Panc1 (cell line): ENCODE measurements around the gene DAAM2.

ENCODE experiments used
- CTCF ChIP-seq: fragments of 450-650 bp; IDR thresholded peaks from 2 replicates; pipeline ENCODE4 v1.5.1; 2017; ENCODE audit warnings: mild to moderate bottlenecking
- POLR2AphosphoS5 ChIP-seq: IDR thresholded peaks from 2 replicates; pipeline ENCODE4 v1.6.1; 2012; ENCODE audit warnings: mild to moderate bottlenecking, low read depth, low read length, moderate library complexity
- SIN3A ChIP-seq: IDR thresholded peaks from 2 replicates; pipeline ENCODE4 v1.6.1; 2012; ENCODE audit warnings: low read depth, mild to moderate bottlenecking, low read length, moderate library complexity, borderline replicate concordance; ENCODE audit not compliant: insufficient read depth
- TCF7L2 ChIP-seq: IDR thresholded peaks from 2 replicates; pipeline ENCODE4 v1.6.1; 2011; ENCODE audit warnings: mild to moderate bottlenecking, low read depth, low read length, inconsistent platforms

- TF ChIP-seq POLR2AphosphoS5, result no peak
- no peak for TF ChIP-seq CTCF
- no peak for TF ChIP-seq SIN3A
- no peak for TF ChIP-seq TCF7L2
Observed at GRCh38 chr6:39911513-39912125, 119.4 kb downstream of the DAAM2 start.
